Progenitor cell of endocrine pancreas (in vitro differentiated cells): Measurements from ENCODE around the gene CYS1. TPM values are rescaled to one million over a fixed set of nuclear protein-coding genes. Genes with fewer than 3 reads are reported as not detected.

Source experiments
- DNase-seq: peaks from one replicate; pipeline ENCODE4 v3.0.0; 2021; ENCODE audit warnings: low spot score; ENCODE audit not compliant: unreplicated experiment
- H3K27ac Mint-ChIP-seq: 2 replicates; pipeline ENCODE4 v1.8.0; 2021; ENCODE audit warnings: mild to moderate bottlenecking, moderate library complexity, mixed read lengths
- H3K27me3 Mint-ChIP-seq: 2 replicates; pipeline ENCODE4 v1.8.0; 2021; ENCODE audit warnings: mixed read lengths
- H3K36me3 Mint-ChIP-seq: 2 replicates; pipeline ENCODE4 v1.8.0; 2022; ENCODE audit warnings: mixed read lengths; ENCODE audit not compliant: insufficient read depth
- H3K4me1 Mint-ChIP-seq: 2 replicates; pipeline ENCODE4 v1.8.0; 2021; ENCODE audit warnings: low read depth, mixed read lengths
- H3K4me3 Mint-ChIP-seq: 2 replicates; pipeline ENCODE4 v1.8.0; 2021; ENCODE audit warnings: low read depth, mild to moderate bottlenecking, moderate library complexity, mixed read lengths
- H3K9me3 Mint-ChIP-seq: 2 replicates; pipeline ENCODE4 v1.8.0; 2021; ENCODE audit warnings: low read depth, mixed read lengths
- total RNA-seq: library from RNA; stranded (reverse); gene quantifications from 2 replicates; pipeline ENCODE4 v1.2.1, GENCODE V29; 2021
- TF ChIP-seq, protein P1 (sequence below): fragments of 200-600 bp; sonication (generic); IDR thresholded peaks from one replicate; pipeline ENCODE4 v1.5.0; 2021; ENCODE audit warnings: antibody characterized with exemption, mild to moderate bottlenecking; ENCODE audit not compliant: unreplicated experiment

The CYS1 gene
- total RNA-seq, 1 donor from 2014 or later, result 2.3 TPM

DNA sequence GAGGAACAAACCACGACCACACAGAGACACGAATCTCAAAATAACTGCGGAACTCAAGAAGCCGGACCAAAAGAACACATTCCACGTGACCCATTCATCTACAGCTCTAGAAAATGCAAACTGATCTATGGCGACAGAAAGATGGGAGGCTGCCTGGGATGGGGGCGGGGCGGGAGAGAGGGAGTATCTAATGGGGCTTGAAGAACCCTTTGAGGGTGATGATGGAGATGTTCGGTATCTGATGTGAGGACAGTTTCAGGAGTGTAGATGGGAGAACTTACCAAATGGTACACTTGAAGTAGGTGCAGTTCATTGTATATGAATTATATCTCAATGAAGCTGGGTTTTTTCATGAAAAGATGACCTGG, 71.4 kb downstream of the CYS1 start:
- Mint-ChIP-seq H3K27me3 (no peaks in the 10 kb centered on the region), H3K4me3 (no peak overlapping the region), H3K36me3 (peaks cover 7% of the 10 kb centered on the region), H3K4me1 (peaks cover 5% of the 10 kb centered on the region), H3K9me3 (peaks cover 4% of the 10 kb centered on the region), H3K27ac (no peak overlapping the region)
- TF ChIP-seq, protein P1, sequence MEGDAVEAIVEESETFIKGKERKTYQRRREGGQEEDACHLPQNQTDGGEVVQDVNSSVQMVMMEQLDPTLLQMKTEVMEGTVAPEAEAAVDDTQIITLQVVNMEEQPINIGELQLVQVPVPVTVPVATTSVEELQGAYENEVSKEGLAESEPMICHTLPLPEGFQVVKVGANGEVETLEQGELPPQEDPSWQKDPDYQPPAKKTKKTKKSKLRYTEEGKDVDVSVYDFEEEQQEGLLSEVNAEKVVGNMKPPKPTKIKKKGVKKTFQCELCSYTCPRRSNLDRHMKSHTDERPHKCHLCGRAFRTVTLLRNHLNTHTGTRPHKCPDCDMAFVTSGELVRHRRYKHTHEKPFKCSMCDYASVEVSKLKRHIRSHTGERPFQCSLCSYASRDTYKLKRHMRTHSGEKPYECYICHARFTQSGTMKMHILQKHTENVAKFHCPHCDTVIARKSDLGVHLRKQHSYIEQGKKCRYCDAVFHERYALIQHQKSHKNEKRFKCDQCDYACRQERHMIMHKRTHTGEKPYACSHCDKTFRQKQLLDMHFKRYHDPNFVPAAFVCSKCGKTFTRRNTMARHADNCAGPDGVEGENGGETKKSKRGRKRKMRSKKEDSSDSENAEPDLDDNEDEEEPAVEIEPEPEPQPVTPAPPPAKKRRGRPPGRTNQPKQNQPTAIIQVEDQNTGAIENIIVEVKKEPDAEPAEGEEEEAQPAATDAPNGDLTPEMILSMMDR, result no peak
- no peak for DNase-seq

DNA sequence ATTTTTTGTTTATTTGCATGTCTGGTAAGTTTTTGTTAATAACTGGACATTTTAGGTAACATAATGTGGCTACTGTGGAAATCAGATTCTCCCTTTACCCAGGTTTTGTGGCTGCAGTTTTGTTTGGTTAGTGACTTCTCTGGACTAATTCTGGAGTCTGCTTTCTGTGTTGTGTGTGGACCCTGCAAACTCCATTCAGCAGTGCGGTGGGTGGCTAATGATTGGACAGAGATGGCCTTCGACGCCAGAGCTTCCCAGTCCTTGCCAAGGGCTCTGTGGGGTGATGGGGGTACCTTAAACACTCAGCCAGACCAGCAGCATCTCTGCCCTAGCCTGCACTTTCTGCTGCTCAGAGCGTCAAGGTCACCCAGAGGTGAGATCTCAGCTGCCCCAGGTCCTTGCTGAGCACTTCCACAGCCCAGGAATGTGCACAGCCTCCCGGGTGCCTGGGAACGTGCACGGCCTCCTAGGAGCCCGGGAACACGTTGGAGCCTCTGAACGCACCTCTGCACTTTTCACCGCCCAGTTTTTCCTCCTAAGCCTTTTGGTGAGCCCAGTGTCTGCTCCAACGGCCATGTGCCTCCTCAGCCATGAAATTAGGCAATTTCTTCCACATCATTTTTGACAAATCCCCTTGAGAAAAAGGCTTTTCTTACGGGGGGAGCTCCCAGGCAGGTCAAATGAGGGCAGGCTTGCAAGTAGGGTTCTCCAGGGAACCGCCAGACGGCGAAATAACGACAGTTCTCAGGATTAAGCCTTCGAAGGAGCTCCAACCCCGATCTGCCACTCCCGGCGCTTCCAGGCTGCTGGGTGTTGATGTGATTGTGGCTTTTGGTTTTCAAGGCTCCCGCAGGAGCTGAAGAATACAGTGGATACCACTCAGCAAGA, 72.0 kb downstream of the CYS1 start:
- H3K27me3 Mint-ChIP-seq, result no peaks in the 10 kb centered on the region
- H3K4me1 Mint-ChIP-seq, result peaks cover 5% of the 10 kb centered on the region
- no peak overlapping the region for H3K4me3 Mint-ChIP-seq
- peaks cover 4% of the 10 kb centered on the region for H3K9me3 Mint-ChIP-seq
- DNase-seq, result no peak
- peaks cover 7% of the 10 kb centered on the region for H3K36me3 Mint-ChIP-seq
- peak overlapping the region; percentile 73 for H3K27ac Mint-ChIP-seq
- TF ChIP-seq, protein P1, result no peak

DNA sequence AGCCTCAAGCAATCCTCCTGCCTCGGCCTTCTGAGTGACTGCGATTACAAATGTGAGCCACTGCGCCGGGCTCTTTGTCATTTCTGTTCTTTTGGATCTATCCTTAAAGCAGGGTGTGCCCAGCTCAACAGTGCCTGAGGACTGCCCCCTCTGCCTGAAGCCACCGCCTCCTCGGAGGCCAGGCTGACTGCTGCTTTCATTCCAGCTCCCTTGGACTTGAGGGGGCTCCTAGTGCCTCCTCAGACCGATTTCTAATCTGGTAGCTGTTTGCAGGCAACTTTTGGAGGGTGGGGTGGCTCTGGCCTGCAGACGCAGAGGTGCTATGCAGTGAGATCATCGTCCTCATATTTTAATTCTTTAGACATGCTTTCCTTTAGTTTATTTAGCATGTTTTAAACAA, 72.8 kb downstream of the CYS1 start:
- Mint-ChIP-seq H3K9me3 (peaks cover 4% of the 10 kb centered on the region), H3K27ac (no peak overlapping the region), H3K4me1 (peaks cover 5% of the 10 kb centered on the region), H3K36me3 (peaks cover 7% of the 10 kb centered on the region), H3K4me3 (no peak overlapping the region), H3K27me3 (no peaks in the 10 kb centered on the region)
- TF ChIP-seq, protein P1, result no peak
- no peak for DNase-seq

Other genes with a start within 250 kb of the CYS1 start
- 28.6 and 30.5 TPM in 2 replicates for gene TAF1B, start 236.9 kb downstream of the CYS1 start, total RNA-seq
- 13.4 and 14.4 TPM in 2 replicates for gene GRHL1, start 128.7 kb downstream of the CYS1 start, total RNA-seq
- gene KLF11, start 36.9 kb downstream of the CYS1 start, total RNA-seq, result 3.5 and 4.6 TPM in 2 replicates
- 70.3 and 79.8 TPM in 2 replicates for gene RRM2, start 42.3 kb upstream of the CYS1 start, total RNA-seq
- gene HPCAL1, start 222.5 kb upstream of the CYS1 start, total RNA-seq, result 16.5 and 16.8 TPM in 2 replicates